Right ventricle myocardium superior (tissue), 1 donor: ENCODE measurements around the gene UBQLN4. TPM values are rescaled to one million over a fixed set of nuclear protein-coding genes. Genes with fewer than 3 reads are reported as not detected.
A peak's percentile ranks its signal among the peaks of the same experiment; 100 is the strongest.
"Not testable (repeated sequence)": the region's sequence is repeated elsewhere in the genome, so short reads cannot be mapped to it uniquely, and the experiment has no call there.

Experiments used
- ATAC-seq: fragments of 200-7000 bp; cut with Tn5 transposase; one replicate; pipeline ENCODE4 v1.9.1; 2020; ENCODE audit warnings: mild to moderate bottlenecking; ENCODE audit not compliant: poor library complexity
- DNase-seq: peaks from one replicate; pipeline ENCODE4 v3.0.0-alpha.2; 2020
- intact Hi-C: fragments of 100-400 bp; cut with DNase I; formaldehyde crosslinking; loops from one replicate; pipeline ENCODE4 v1.11.2; 2022
- total RNA-seq: library from RNA; stranded (reverse); fragmentation: NEBNext Ultra II Directional; extraction: Animal tissue kit (Norgen Biotek cat#: 25700); gene quantifications from one replicate; pipeline ENCODE4 v1.2.1, GENCODE V29; 2021
- donor health status: DM: no; HTN: yes; CAD: no; lungs with severe emphysema.

UBQLN4 gene
- total RNA-seq, 1 donor from 2014 or later: 30.4 TPM

- DNase-seq: no peak
- no peak for ATAC-seq
- intact Hi-C loops: no loop called here
Measured at GRCh38 chr1:156042828-156043227, 10.8 kb downstream of the UBQLN4 start.

GRCh38 chr1:156034991-156035390 lies 18.6 kb downstream of the UBQLN4 start:
- DNase-seq, ATAC-seq, intact Hi-C loops: not testable (repeated sequence)

- ATAC-seq: no peak
- intact Hi-C loops: no loop called here
Measured at GRCh38 chr1:156033011-156033410, 20.6 kb downstream of the UBQLN4 start.

GRCh38 chr1:156026588-156026987 lies 27.0 kb downstream of the UBQLN4 start:
- ATAC-seq (no peak), DNase-seq (no peak)
- intact Hi-C loops: no loop called here

More at GRCh38 chr1:156033011-156033410, 20.6 kb downstream of the UBQLN4 start:
- DNase-seq: no peak

GRCh38 chr1:156025876-156026275 lies 27.7 kb downstream of the UBQLN4 start:
- no peak for DNase-seq
- intact Hi-C loops: no loop called here
- peak; percentile 59 for ATAC-seq

- no peak for DNase-seq
- intact Hi-C loops: no loop called here
- ATAC-seq: no peak
Measured at GRCh38 chr1:156024801-156025200, 28.8 kb downstream of the UBQLN4 start.

- intact Hi-C loops: no loop called here
- no peak for DNase-seq
- ATAC-seq: no peak
Measured at GRCh38 chr1:156021954-156022353, 31.6 kb downstream of the UBQLN4 start.

GRCh38 chr1:156021093-156021428 lies 32.5 kb downstream of the UBQLN4 start:
- ATAC-seq: no peak
- intact Hi-C loops: no loop called here

GRCh38 chr1:156020293-156021092 lies 33.1 kb downstream of the UBQLN4 start, which contains the start of gene SSR2:
TSS of gene SSR2 (minus strand) at chr1:156020951. CDS start at chr1:156020167, 784 bp downstream.
- DNase-seq: peak; percentile 87
- intact Hi-C loops: no loop called here

More at GRCh38 chr1:156021093-156021428, 32.5 kb downstream of the UBQLN4 start:
- no peak for DNase-seq

GRCh38 chr1:156019946-156020292 lies 33.7 kb downstream of the UBQLN4 start:
- intact Hi-C loops: no loop called here
- ATAC-seq (no peak), DNase-seq (no peak)

More at GRCh38 chr1:156020293-156021092, 33.1 kb downstream of the UBQLN4 start, which contains the start of gene SSR2:
- peak; percentile 99 for ATAC-seq

GRCh38 chr1:156014829-156015228 lies 38.8 kb downstream of the UBQLN4 start:
- intact Hi-C loops: no loop called here
- no peak for ATAC-seq
- no peak for DNase-seq

GRCh38 chr1:156012051-156012817 lies 41.4 kb downstream of the UBQLN4 start:
- DNase-seq: no peak
- intact Hi-C loops: no loop called here

GRCh38 chr1:156009404-156009803 lies 44.2 kb downstream of the UBQLN4 start:
- DNase-seq (no peak), ATAC-seq (no peak)
- intact Hi-C loops: no loop called here

More at GRCh38 chr1:156012051-156012817, 41.4 kb downstream of the UBQLN4 start:
- ATAC-seq: no peak

GRCh38 chr1:156006666-156007376 lies 46.8 kb downstream of the UBQLN4 start:
- DNase-seq (no peak), ATAC-seq (no peak)
- intact Hi-C loops: no loop called here

- ATAC-seq (no peak), DNase-seq (no peak)
- intact Hi-C loops: no loop called here
Measured at GRCh38 chr1:156004843-156005584, 48.6 kb downstream of the UBQLN4 start.

GRCh38 chr1:156003923-156004188 lies 49.7 kb downstream of the UBQLN4 start:
- intact Hi-C loops: no loop called here
- no peak for DNase-seq

GRCh38 chr1:156002188-156002911 lies 51.2 kb downstream of the UBQLN4 start:
- no peak for DNase-seq
- ATAC-seq: no peak
- intact Hi-C loops: no loop called here

More at GRCh38 chr1:156003923-156004188, 49.7 kb downstream of the UBQLN4 start:
- no peak for ATAC-seq

GRCh38 chr1:156001662-156002171 lies 51.9 kb downstream of the UBQLN4 start:
- DNase-seq (no peak), ATAC-seq (no peak)
- intact Hi-C loops: no loop called here
